ENCODE results near the gene PRKN. TPM values are rescaled to one million over a fixed set of nuclear protein-coding genes. Genes with fewer than 3 reads are reported as not detected.
A peak's percentile ranks its signal among the peaks of the same experiment; 100 is the strongest.

Gene PRKN
- total RNA-seq, 1 donor from 2014 or later: 5.1 TPM

GRCh38 chr6:161922631-161923119 is 804.9 kb downstream of the PRKN start:
- TF ChIP-seq CTCF (IDR thresholded peaks at IDR 0.05; ENCODE audit: unreplicated experiment): peak; percentile 20
- Mint-ChIP-seq H3K4me3 (ENCODE audit: unreplicated experiment) (no peak overlapping the region), H3K4me1 (ENCODE audit: unreplicated experiment) (no peaks in the 10 kb centered on the region), H3K36me3 (ENCODE audit: low read depth, unreplicated experiment) (no peaks in the 10 kb centered on the region), H3K27me3 (ENCODE audit: unreplicated experiment) (peaks cover 2% of the 10 kb centered on the region), H3K9me3 (ENCODE audit: unreplicated experiment) (no peaks in the 10 kb centered on the region), H3K27ac (ENCODE audit: unreplicated experiment) (no peak overlapping the region)
- peak; percentile 59 for DNase-seq (ENCODE audit: low spot score)

- no peak for DNase-seq (ENCODE audit: low spot score)
- no peak for TF ChIP-seq CTCF (IDR thresholded peaks at IDR 0.05; ENCODE audit: unreplicated experiment)
- Mint-ChIP-seq H3K9me3 (ENCODE audit: unreplicated experiment) (no peaks in the 10 kb centered on the region), H3K27me3 (ENCODE audit: unreplicated experiment) (peaks cover 2% of the 10 kb centered on the region), H3K27ac (ENCODE audit: unreplicated experiment) (no peak overlapping the region), H3K4me3 (ENCODE audit: unreplicated experiment) (no peak overlapping the region), H3K4me1 (ENCODE audit: unreplicated experiment) (no peaks in the 10 kb centered on the region), H3K36me3 (ENCODE audit: low read depth, unreplicated experiment) (no peaks in the 10 kb centered on the region)
Observed at GRCh38 chr6:161921602-161922395, 805.8 kb downstream of the PRKN start.

DNA sequence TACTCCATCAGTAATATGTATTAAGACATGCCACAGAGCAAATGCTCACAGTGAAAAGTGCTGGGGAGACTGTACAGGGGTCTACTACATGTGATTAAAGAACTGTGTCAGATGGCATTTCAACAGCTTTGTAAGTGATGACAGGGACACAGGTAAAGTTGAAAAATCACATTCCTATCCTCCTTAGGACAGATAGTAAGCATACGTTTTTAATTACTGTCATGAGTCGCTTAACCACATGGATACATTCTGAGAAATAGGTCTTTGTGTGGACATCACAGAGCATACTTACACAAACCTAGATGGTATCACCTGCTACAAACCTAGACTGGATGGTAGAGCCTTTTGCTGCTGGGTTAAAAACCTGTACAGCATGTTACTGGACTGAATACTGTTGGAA is 807.9 kb downstream of the PRKN start:
- Mint-ChIP-seq H3K27ac (ENCODE audit: unreplicated experiment) (no peak overlapping the region), H3K4me1 (ENCODE audit: unreplicated experiment) (no peaks in the 10 kb centered on the region), H3K4me3 (ENCODE audit: unreplicated experiment) (no peak overlapping the region), H3K9me3 (ENCODE audit: unreplicated experiment) (no peaks in the 10 kb centered on the region), H3K36me3 (ENCODE audit: low read depth, unreplicated experiment) (no peaks in the 10 kb centered on the region), H3K27me3 (ENCODE audit: unreplicated experiment) (no peaks in the 10 kb centered on the region)
- no peak for DNase-seq (ENCODE audit: low spot score)
- no peak for TF ChIP-seq CTCF (IDR thresholded peaks at IDR 0.05; ENCODE audit: unreplicated experiment)

DNA sequence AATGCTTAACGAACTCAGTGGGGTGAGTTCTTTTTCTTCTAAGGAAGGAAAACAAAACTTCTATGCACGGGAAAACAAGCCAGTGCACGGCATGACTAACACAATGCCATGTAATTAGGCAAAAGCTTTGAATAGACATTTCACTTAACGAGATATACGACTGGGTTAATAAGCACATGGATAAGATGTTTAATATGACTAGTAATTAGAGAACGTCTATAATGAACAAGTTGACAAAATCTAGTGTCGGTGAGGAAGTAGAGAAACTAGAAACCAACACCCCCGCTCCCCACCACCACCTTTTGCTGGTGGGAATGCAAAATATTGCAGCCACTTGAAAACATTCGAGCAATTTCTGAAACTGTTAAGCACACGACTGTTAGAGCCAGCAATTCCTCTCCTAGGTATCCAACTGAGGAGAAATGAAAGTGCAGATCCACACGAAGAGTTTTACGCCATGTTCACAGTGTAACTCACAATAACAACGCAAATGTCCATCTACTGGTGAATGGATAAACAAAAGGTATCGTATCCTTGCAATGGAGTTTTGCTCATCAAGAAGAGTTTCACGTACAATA is 808.8 kb downstream of the PRKN start:
- DNase-seq (ENCODE audit: low spot score): no peak
- Mint-ChIP-seq H3K27me3 (ENCODE audit: unreplicated experiment) (no peaks in the 10 kb centered on the region), H3K27ac (ENCODE audit: unreplicated experiment) (no peak overlapping the region), H3K9me3 (ENCODE audit: unreplicated experiment) (no peaks in the 10 kb centered on the region), H3K4me1 (ENCODE audit: unreplicated experiment) (no peaks in the 10 kb centered on the region), H3K36me3 (ENCODE audit: low read depth, unreplicated experiment) (no peaks in the 10 kb centered on the region), H3K4me3 (ENCODE audit: unreplicated experiment) (no peak overlapping the region)
- TF ChIP-seq CTCF (IDR thresholded peaks at IDR 0.05; ENCODE audit: unreplicated experiment): no peak

- Mint-ChIP-seq H3K27ac (ENCODE audit: unreplicated experiment) (no peak overlapping the region), H3K27me3 (ENCODE audit: unreplicated experiment) (no peaks in the 10 kb centered on the region), H3K9me3 (ENCODE audit: unreplicated experiment) (no peaks in the 10 kb centered on the region), H3K36me3 (ENCODE audit: low read depth, unreplicated experiment) (no peaks in the 10 kb centered on the region), H3K4me3 (ENCODE audit: unreplicated experiment) (no peak overlapping the region), H3K4me1 (ENCODE audit: unreplicated experiment) (no peaks in the 10 kb centered on the region)
- no peak for TF ChIP-seq CTCF (IDR thresholded peaks at IDR 0.05; ENCODE audit: unreplicated experiment)
- no peak for DNase-seq (ENCODE audit: low spot score)
Observed at GRCh38 chr6:161918109-161918531, 809.4 kb downstream of the PRKN start.
